ENCODE measurements around the gene SAPCD1. TPM values are rescaled to one million over a fixed set of nuclear protein-coding genes. Genes with fewer than 3 reads are reported as not detected.

SAPCD1 gene
- total RNA-seq, 4 donors from 2014 or later = 2.0 to 8.3 TPM; not detected in 2

DNA sequence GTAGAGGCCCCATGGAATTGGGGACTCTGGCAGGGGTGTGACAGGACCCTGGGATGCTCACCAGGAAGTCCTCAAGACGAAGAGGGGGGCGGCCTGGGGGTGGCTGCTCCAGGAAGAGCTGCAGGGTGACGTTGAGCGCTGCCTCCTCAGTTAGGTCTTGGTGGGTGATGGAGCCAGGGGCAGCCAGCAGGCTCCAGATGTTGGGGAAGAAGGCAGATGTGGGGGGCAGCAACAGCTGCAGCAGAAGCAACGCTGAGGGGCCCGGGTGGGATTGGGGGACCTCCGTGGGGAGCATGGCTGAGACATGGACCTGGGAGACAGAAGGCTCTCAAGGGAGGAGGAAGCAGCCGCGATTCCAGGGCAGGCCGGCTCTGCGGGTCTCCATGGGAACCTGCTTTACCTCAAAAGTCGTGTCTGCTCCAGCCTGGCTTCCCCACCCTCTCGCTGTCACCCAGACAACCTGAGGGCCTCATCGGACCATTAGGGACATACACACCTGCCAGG, 14.1 kb downstream of the SAPCD1 start:
- TF ChIP-seq, protein P1, sequence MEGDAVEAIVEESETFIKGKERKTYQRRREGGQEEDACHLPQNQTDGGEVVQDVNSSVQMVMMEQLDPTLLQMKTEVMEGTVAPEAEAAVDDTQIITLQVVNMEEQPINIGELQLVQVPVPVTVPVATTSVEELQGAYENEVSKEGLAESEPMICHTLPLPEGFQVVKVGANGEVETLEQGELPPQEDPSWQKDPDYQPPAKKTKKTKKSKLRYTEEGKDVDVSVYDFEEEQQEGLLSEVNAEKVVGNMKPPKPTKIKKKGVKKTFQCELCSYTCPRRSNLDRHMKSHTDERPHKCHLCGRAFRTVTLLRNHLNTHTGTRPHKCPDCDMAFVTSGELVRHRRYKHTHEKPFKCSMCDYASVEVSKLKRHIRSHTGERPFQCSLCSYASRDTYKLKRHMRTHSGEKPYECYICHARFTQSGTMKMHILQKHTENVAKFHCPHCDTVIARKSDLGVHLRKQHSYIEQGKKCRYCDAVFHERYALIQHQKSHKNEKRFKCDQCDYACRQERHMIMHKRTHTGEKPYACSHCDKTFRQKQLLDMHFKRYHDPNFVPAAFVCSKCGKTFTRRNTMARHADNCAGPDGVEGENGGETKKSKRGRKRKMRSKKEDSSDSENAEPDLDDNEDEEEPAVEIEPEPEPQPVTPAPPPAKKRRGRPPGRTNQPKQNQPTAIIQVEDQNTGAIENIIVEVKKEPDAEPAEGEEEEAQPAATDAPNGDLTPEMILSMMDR (IDR thresholded peaks at IDR 0.05; ENCODE audit: low read depth) = no peak

DNA sequence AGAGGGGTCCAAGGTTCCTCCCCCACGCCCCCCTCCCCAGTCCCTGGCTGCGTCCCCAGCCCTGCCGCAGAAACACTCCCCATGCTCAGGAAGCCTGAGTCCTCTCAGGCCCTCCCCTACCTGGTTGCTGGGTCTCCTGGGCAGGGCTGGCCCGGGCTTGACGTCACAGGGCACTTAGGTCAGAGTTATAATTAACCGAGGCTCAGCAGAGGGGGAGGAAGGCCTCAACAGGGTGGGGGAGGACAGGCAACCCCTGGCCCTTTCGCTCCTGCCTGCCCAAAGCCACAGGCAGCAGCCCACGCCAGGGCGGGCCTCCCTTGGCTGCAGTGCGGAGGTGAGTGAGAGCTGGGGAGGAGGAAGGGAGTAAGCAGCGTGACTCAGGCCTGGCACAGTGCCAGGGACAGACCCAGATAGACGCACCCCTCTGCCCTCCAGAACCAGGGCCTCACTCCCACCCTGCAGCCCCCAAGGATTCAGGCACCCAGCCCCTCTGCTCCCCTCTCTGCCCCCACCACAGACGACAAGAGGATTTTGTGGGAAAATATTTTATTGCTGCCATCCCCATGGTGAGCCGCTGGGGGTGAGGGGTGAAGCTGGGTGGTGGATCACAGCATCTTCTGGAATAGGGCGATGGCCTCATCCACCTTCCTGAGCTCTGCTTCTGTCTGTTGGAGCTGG, 14.7 kb downstream of the SAPCD1 start, which contains the start of gene VWA7:
Gene VWA7, minus strand, starts transcription at position 340 of the 678 bp plus-strand sequence. CDS start 549 bp downstream, outside the sequence.
- TF ChIP-seq, protein P1 (IDR thresholded peaks at IDR 0.05; ENCODE audit: low read depth) = no peak

DNA sequence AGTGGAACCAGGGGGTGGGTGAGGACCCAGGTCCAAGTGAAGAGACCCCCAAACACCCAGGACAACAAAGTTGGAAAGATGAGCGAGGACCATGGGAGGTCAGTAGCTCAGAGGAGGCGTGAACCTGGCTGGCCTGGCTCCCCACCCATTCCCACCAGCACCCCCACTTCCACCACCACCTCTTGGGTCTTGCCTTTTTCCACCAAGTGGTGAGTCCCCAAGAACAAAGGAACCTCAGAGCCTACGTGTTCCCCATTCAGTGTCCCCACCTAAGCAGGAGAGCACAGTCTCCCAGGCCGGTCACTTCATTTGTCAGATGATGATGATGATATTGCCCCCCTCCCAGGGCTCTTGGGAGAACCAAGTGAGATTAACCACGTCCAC, 15.2 kb downstream of the SAPCD1 start:
- TF ChIP-seq, protein P1 (IDR thresholded peaks at IDR 0.05; ENCODE audit: low read depth) = no peak

DNA sequence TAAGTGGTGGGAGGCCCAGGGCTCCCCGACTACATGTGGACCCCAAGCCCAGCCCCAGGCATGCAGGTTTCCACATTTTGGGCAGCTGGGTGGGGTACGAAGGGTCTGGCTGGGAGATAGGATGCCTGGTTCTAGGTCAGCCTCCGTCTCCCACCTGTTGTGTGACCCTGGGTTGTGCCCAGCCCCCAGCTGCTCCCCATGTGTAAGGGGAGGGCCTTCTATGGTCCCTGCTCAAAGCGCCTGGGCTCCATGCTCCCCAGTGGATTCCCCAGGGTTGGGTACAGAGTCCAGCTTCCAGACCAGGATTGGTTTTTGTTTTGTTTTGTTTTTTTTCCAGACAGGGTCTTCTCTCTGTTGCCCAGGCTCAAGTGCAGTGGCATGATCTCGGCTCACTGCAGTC, 15.7 kb downstream of the SAPCD1 start:
- TF ChIP-seq, protein P1 (IDR thresholded peaks at IDR 0.05; ENCODE audit: low read depth) = no peak

DNA sequence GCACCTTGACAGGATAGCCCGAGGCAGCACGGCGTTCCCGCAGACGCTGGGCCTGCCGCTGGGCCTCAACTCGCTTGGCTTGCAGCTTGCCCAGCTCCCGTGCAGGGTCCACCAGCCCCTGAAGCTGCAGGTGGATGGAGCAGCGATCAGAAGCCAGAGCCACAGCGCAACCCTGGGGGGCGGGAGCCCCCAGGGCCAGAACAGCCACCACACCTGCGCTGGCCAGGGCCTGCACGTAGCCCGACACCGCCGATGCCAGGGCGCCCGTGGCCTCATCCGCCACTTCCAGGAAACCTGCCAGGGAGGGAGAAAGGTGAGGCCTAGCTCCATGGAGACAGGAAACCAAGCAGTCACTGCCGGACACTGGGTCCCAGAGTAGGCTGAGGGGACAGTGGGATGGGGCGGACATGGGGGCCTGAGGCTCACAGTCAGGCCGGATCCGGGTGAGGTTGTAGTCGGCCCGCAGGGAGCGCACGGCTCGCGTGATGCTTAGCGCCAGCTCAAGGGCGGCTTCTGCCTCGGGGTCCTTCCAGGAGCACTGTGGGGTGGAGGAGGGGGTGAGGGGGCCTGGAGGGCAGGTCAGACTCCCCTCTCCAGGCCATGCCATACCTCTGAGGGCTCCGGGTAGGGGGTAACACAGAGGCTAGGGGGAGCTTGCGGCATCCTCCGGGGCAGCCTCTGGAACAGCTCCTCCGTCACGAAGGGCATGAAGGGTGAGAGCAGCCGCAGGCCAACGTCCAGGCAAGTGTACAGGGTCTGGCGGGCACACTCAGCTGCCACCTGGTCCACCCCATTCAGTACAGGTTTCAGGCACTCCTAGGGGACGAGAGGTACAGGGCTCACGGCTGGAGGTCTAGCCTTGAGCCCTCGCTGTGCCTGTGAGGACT, 16.8 kb downstream of the SAPCD1 start:
- TF ChIP-seq, protein P1 (IDR thresholded peaks at IDR 0.05; ENCODE audit: low read depth) = no peak

DNA sequence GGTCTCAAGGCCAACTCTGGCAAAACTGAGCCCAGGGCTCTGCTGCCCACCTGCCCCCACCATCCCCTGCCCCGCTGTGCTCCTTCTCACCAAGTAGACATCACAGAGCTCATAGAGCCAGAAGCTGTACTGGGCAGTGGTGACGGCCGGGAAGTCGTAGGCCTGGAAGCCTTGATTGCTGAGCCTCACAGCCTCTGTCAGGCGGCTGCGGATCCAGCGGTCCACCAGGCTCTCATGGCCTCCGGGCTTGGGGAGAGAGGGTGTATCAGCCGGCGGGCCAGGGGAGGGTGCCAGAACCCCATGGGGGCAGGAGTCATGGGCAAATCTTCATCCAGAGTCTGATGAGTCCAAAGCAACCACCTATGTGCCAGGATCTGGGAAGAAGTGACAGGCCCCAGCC, 17.5 kb downstream of the SAPCD1 start:
- TF ChIP-seq, protein P1 (IDR thresholded peaks at IDR 0.05; ENCODE audit: low read depth) = no peak

All from subcutaneous adipose tissue (tissue), 4 donors.